PC-9 (cell line): Measurements from ENCODE around the gene DOCK2.

Experiments
- EZH2 ChIP-seq: fragments of 200-600 bp; sonication (generic); IDR thresholded peaks from 2 replicates; pipeline ENCODE4 v1.8.0; 2017; ENCODE audit warnings: antibody characterized with exemption, low read depth
- TF ChIP-seq, protein P1 (sequence below): fragments of 200-600 bp; sonication (generic); conservative IDR thresholded peaks from 2 replicates; pipeline ENCODE4 v1.6.1; 2017; ENCODE audit warnings: mixed run types, antibody characterized with exemption, mild to moderate bottlenecking, moderate library complexity

DNA sequence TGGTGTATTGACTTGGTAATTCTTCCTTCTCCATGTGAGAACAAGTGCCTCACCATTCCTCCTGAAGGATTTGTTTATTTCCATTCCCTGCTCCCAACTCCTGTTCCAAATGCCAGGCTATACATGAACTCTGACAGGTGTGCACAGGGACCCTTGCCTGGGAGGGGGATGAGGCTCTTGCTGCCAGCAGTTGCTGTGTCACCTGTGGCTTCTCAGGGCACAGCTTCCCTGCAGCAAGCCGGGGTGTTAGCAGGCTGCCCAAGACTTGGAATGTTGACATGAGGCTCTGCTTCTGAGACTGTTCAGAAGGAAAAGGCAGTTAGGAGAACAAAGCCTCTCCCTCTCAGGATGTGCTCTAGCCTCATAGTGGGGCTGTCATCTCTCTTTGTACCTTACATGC, 131.3 kb downstream of the DOCK2 start:
- TF ChIP-seq, protein P1, sequence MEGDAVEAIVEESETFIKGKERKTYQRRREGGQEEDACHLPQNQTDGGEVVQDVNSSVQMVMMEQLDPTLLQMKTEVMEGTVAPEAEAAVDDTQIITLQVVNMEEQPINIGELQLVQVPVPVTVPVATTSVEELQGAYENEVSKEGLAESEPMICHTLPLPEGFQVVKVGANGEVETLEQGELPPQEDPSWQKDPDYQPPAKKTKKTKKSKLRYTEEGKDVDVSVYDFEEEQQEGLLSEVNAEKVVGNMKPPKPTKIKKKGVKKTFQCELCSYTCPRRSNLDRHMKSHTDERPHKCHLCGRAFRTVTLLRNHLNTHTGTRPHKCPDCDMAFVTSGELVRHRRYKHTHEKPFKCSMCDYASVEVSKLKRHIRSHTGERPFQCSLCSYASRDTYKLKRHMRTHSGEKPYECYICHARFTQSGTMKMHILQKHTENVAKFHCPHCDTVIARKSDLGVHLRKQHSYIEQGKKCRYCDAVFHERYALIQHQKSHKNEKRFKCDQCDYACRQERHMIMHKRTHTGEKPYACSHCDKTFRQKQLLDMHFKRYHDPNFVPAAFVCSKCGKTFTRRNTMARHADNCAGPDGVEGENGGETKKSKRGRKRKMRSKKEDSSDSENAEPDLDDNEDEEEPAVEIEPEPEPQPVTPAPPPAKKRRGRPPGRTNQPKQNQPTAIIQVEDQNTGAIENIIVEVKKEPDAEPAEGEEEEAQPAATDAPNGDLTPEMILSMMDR: no peak
- no peak for TF ChIP-seq EZH2
